Measurements from ENCODE around the gene RPGRIP1L. TPM values are rescaled to one million over a fixed set of nuclear protein-coding genes. Genes with fewer than 3 reads are reported as not detected.
A peak's percentile ranks its signal among the peaks of the same experiment; 100 is the strongest.

Gene RPGRIP1L
- total and polyA plus RNA-seq, 2 donors from 2014 or later: 4.3 to 10.2 TPM

DNA sequence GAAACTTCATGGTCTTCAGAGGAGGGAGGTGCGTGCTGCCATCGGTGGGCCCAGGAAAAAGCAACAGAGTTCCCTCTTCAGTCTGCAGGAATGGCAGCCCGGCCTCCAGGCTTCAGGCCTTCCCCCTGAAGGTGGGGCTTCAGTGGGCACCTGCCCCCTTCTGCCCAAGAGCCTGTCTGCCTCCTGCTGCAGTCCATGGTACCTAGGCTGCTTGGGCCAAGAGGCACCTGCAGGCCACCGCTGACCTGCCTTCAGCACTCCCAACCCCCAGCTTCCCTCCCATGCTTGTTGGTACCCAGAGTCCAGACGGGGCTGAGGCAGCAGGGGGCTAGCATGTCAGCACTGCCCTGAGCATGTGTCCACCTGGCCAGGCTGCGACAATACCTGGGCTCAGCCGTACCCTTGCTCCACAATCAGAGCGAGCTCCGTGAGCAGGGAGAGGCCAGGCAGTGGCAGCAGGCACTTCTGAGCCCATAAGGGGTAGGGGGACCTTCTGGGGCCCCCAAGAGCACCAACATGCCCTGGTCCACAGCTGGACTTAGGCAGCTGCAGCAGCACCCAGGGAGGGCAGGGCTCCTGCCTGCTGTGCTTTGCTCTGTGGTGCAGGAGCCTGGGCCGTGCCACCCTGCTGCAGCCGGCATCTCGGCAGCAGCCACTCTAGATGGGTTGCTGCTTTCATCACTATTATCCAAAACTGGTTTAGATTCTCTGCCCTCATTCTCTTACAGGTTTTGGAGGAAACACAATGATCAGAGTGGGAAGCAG lies 123.4 kb downstream of the RPGRIP1L start:
- Histone ChIP-seq H3K4me1 (ENCODE audit: control insufficient read depth in 2 of 3, insufficient read depth in 2 of 3, low read depth in 1 of 3, low read length in 3 of 3) (no peaks in the 10 kb centered on the region), H3K36me3 (ENCODE audit: control insufficient read depth in 2 of 3, insufficient read depth in 3 of 3, low read length in 3 of 3) (no peaks in the 10 kb centered on the region), H3K9ac (ENCODE audit: low read length in 3 of 3) (no peak overlapping the region), H3K9me3 (ENCODE audit: control insufficient read depth in 2 of 3, insufficient read depth in 1 of 3, low read length in 3 of 3) (no peaks in the 10 kb centered on the region), H3K27ac (ENCODE audit: low read depth in 2 of 2, low read length in 2 of 2) (no peak overlapping the region), H3K27me3 (ENCODE audit: control insufficient read depth, insufficient read depth, low read length) (no peaks in the 10 kb centered on the region), H3K4me3 (ENCODE audit: low read length in 3 of 3) (no peak overlapping the region)
- no peak for FAIRE-seq
- TF ChIP-seq, protein P1, sequence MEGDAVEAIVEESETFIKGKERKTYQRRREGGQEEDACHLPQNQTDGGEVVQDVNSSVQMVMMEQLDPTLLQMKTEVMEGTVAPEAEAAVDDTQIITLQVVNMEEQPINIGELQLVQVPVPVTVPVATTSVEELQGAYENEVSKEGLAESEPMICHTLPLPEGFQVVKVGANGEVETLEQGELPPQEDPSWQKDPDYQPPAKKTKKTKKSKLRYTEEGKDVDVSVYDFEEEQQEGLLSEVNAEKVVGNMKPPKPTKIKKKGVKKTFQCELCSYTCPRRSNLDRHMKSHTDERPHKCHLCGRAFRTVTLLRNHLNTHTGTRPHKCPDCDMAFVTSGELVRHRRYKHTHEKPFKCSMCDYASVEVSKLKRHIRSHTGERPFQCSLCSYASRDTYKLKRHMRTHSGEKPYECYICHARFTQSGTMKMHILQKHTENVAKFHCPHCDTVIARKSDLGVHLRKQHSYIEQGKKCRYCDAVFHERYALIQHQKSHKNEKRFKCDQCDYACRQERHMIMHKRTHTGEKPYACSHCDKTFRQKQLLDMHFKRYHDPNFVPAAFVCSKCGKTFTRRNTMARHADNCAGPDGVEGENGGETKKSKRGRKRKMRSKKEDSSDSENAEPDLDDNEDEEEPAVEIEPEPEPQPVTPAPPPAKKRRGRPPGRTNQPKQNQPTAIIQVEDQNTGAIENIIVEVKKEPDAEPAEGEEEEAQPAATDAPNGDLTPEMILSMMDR (IDR thresholded peaks at IDR 0.05; ENCODE audit: borderline replicate concordance, extremely low read depth, insufficient read depth): no peak
- DNase-seq: no peak
- intact Hi-C loops (cut with DNase I): no loop called here

DNA sequence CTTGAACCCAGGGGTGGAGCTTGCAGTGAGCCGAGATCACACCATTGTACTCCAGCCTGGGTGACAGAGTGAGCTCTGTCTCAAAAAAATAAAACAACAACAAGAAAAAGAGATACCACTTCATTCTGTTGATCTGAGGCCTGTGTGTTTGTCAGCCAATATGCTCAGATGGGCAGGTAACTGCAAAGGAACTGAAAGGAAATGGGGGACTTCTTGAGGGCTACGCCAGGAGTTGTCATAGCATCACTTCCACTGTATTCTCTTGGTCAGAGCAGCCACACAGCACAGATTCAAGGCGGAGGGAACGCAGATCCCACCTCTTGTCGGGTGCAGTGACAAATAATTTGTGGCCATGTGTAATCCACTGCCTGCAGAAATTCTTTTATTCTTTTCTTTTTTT lies 126.8 kb downstream of the RPGRIP1L start:
- TF ChIP-seq, protein P1 (IDR thresholded peaks at IDR 0.05; ENCODE audit: borderline replicate concordance, extremely low read depth, insufficient read depth): no peak
- intact Hi-C loops (cut with DNase I): no loop called here
- H3K27me3 ChIP-seq (ENCODE audit: control insufficient read depth, insufficient read depth, low read length): no peaks in the 10 kb centered on the region
- FAIRE-seq (no peak), DNase-seq (no peak)
- H3K4me1 ChIP-seq (ENCODE audit: control insufficient read depth in 2 of 3, insufficient read depth in 2 of 3, low read depth in 1 of 3, low read length in 3 of 3): no peaks in the 10 kb centered on the region
- no peak overlapping the region for H3K27ac ChIP-seq (ENCODE audit: low read depth in 2 of 2, low read length in 2 of 2)
- no peak overlapping the region for H3K9ac ChIP-seq (ENCODE audit: low read length in 3 of 3)
- peaks cover 0 to 6% (median 0%) of the 10 kb centered on the region in 3 donors for H3K9me3 ChIP-seq (ENCODE audit: control insufficient read depth in 2 of 3, insufficient read depth in 1 of 3, low read length in 3 of 3)
- no peaks in the 10 kb centered on the region for H3K36me3 ChIP-seq (ENCODE audit: control insufficient read depth in 2 of 3, insufficient read depth in 3 of 3, low read length in 3 of 3)
- no peak overlapping the region for H3K4me3 ChIP-seq (ENCODE audit: low read length in 3 of 3)

DNA sequence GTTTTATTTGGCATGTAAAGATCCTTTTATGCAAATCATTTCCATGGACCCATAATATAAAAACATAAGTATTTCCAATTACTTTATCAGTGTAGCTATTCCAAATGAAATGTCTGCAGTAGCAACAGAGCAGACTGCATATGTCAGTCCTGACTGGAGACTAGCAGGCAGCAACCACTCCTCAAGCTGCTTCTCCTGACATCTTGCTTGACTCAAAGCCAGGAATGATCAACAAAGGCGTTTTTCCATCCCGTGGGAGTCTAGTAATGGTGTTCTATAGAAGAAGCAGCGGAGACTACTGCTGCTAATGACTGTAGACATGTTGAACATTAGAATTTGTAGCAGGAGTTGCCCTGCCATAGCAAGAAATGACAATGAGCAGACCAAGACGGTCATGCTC lies 127.4 kb downstream of the RPGRIP1L start:
- FAIRE-seq (no peak), DNase-seq (peak in 1 of 5 donors; percentile 46)
- TF ChIP-seq, protein P1 (IDR thresholded peaks at IDR 0.05; ENCODE audit: borderline replicate concordance, extremely low read depth, insufficient read depth): no peak
- H3K9me3 ChIP-seq (ENCODE audit: control insufficient read depth in 2 of 3, insufficient read depth in 1 of 3, low read length in 3 of 3): peaks cover 0 to 13% (median 4%) of the 10 kb centered on the region in 3 donors
- H3K27ac ChIP-seq (ENCODE audit: low read depth in 2 of 2, low read length in 2 of 2): no peak overlapping the region
- no peaks in the 10 kb centered on the region for H3K4me1 ChIP-seq (ENCODE audit: control insufficient read depth in 2 of 3, insufficient read depth in 2 of 3, low read depth in 1 of 3, low read length in 3 of 3)
- no peak overlapping the region for H3K9ac ChIP-seq (ENCODE audit: low read length in 3 of 3)
- no peaks in the 10 kb centered on the region for H3K27me3 ChIP-seq (ENCODE audit: control insufficient read depth, insufficient read depth, low read length)
- H3K4me3 ChIP-seq (ENCODE audit: low read length in 3 of 3): no peak overlapping the region
- H3K36me3 ChIP-seq (ENCODE audit: control insufficient read depth in 2 of 3, insufficient read depth in 3 of 3, low read length in 3 of 3): no peaks in the 10 kb centered on the region
- intact Hi-C loops (cut with DNase I): no loop called here
